HEK293T (cell line): ENCODE results near the gene DUSP5.

Experiments
- CTCF ChIA-PET: fragments of 350-600 bp; formaldehyde crosslinking; extraction: SDS; loops from one replicate; lab custom pipeline; 2021; ENCODE audit warnings: antibody characterized with exemption, inconsistent platforms; lab: Yijun Ruan, JAX
- POLR2A ChIA-PET: fragments of 350-600 bp; formaldehyde crosslinking; extraction: SDS; loops from one replicate; lab custom pipeline; 2020; ENCODE audit warnings: antibody characterized with exemption, inconsistent platforms; lab: Yijun Ruan, JAX
- DNase-seq: peaks from one replicate; pipeline ENCODE4 v3.0.0; 2012; ENCODE audit warnings: mixed read lengths; ENCODE audit errors: extremely low spot score
- ARNT ChIP-seq: fragments of 450-650 bp; IDR thresholded peaks from 2 replicates; pipeline ENCODE4 v1.6.1; 2017; ENCODE audit warnings: mild to moderate bottlenecking
- BHLHE40 ChIP-seq: fragments of 450-650 bp; IDR thresholded peaks from 2 replicates; pipeline ENCODE4 v1.6.1; 2016; ENCODE audit warnings: mild to moderate bottlenecking, moderate library complexity, borderline replicate concordance
- CTBP1 ChIP-seq: fragments of 450-650 bp; IDR thresholded peaks from 2 replicates; pipeline ENCODE4 v1.6.1; 2016; ENCODE audit warnings: borderline replicate concordance
- ELF4 ChIP-seq: fragments of 450-650 bp; IDR thresholded peaks from 2 replicates; pipeline ENCODE4 v1.6.1; 2017; ENCODE audit warnings: antibody characterized with exemption
- FOXA1 ChIP-seq: fragments of 450-650 bp; IDR thresholded peaks from 2 replicates; pipeline ENCODE4 v1.6.1; 2016; ENCODE audit warnings: mild to moderate bottlenecking
- FOXK2 ChIP-seq: fragments of 450-650 bp; IDR thresholded peaks from 2 replicates; pipeline ENCODE4 v1.6.1; 2016; ENCODE audit warnings: mild to moderate bottlenecking
- FOXM1 ChIP-seq: fragments of 450-650 bp; IDR thresholded peaks from 2 replicates; pipeline ENCODE4 v1.6.1; 2017; ENCODE audit warnings: mild to moderate bottlenecking, borderline replicate concordance
- HDGF ChIP-seq: fragments of 450-650 bp; IDR thresholded peaks from 2 replicates; pipeline ENCODE4 v1.6.1; 2017; ENCODE audit warnings: antibody characterized with exemption, borderline replicate concordance
- L3MBTL2 ChIP-seq: fragments of 450-650 bp; conservative IDR thresholded peaks from 2 replicates; pipeline ENCODE4 v1.6.1; 2016; ENCODE audit warnings: mild to moderate bottlenecking
- LEF1 ChIP-seq: fragments of 450-650 bp; IDR thresholded peaks from 2 replicates; pipeline ENCODE4 v1.6.1; 2017; ENCODE audit warnings: mild to moderate bottlenecking, borderline replicate concordance
- NFRKB ChIP-seq: fragments of 450-650 bp; IDR thresholded peaks from 2 replicates; pipeline ENCODE4 v1.6.1; 2016; ENCODE audit warnings: mild to moderate bottlenecking, moderate library complexity
- PKNOX1 ChIP-seq: fragments of 450-650 bp; IDR thresholded peaks from 2 replicates; pipeline ENCODE4 v1.6.1; 2016
- SP1 ChIP-seq: fragments of 450-650 bp; IDR thresholded peaks from 2 replicates; pipeline ENCODE4 v1.6.1; 2017
- SUZ12 ChIP-seq: fragments of 450-650 bp; IDR thresholded peaks from 2 replicates; pipeline ENCODE4 v1.6.1; 2016; ENCODE audit warnings: mild to moderate bottlenecking
- TARDBP ChIP-seq: fragments of 450-650 bp; IDR thresholded peaks from 2 replicates; pipeline ENCODE4 v1.6.1; 2016
- ZNF384 ChIP-seq: fragments of 450-650 bp; IDR thresholded peaks from 2 replicates; pipeline ENCODE4 v1.6.1; 2016

The DUSP5 gene

DNA sequence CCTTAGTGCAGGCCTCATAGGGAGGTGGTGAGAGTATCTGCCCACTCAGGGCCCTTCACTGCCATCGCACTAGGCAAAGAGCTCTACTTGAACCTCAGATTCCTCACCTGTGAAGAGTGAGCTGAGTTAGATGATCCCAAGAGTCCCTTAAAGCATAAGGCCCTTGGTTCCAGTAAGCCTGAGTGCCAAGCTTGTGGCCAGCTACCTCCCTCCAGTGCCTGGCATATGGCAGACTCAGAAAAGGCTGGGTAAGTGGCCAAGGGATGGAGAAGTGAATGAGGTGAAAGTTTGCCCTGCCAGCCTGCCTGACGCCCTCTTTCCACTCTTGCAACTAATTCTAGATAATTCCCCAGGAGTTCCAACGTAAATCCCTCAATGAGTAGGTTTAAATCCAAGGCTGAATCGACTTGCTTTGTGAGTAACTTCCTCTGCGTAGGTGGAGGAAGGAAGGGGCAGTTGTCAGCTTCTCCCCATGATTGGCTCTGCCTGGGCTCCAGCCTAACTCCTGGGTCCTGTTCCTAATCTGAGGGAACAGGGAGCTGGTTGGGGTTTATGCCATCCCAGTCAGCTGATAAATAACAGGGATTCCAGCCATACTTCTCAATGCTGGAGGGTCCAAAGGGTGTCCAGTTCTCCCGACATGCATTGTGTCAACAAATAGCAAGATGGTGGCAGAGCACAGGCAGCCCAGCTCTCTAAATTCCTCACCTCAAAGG, 14.2 kb downstream of the DUSP5 start:
- no peak for TF ChIP-seq ARNT
- no peak for TF ChIP-seq FOXM1
- TF ChIP-seq HDGF, result no peak
- TF ChIP-seq FOXA1, result no peak
- no peak for TF ChIP-seq CTBP1
- TF ChIP-seq FOXK2, result no peak
- no peak for TF ChIP-seq SP1
- TF ChIP-seq TARDBP, result no peak
- TF ChIP-seq BHLHE40, result no peak
- TF ChIP-seq NFRKB, result no peak
- TF ChIP-seq LEF1, result no peak
- no peak for TF ChIP-seq L3MBTL2
- no peak for TF ChIP-seq PKNOX1
- no peak for TF ChIP-seq ELF4
- no peak for TF ChIP-seq SUZ12
- no peak for DNase-seq
- CTCF ChIA-PET, result interaction anchor here (1.8 kb wide), 1 partner anchor 11 kb away, joined by 4 read pairs; no protein-coding TSS in a partner anchor
- POLR2A ChIA-PET, result interaction anchor here (2.2 kb wide), 1 partner anchor 10 kb away, joined by 6 read pairs; no protein-coding TSS in a partner anchor

DNA sequence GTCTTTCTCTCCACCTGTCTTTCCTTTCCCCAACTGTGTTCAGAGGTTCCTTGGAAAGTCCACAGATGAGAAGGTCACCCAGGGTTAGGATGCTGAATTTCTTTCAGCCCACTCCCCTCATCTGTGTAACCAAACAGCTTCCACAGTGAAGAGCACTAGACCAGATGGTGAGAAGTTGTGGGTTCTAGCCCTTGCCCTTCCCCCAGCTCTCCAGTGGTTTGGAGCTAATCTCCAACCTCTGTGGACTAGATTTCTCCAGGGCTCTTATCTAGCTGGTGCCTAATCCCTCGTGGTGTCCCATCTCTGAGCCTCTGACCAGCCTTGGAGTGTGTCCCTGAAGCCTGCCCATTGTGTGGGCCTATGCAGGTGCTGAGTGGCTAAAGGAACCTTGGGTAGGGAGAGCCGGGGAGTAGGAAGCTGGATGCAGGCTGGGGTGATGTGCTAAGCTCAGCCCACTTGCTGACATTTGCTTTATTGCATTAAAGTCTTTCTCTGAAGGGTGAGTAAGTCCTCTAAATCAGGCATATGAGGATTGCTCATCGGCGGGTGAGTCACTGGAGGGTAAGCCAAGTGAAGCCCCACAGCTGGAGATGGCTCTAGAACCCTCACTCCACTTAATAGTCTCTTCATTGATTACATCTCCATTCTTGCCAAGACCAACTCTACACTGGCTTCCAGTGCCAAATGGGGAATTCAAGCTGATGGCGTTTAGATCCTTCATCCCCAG, 14.9 kb downstream of the DUSP5 start:
- ChIA-PET CTCF (interaction anchor here (0.6 to 1.8 kb wide), 3 partner anchors 12 to 159 kb away, joined by 3 to 7 read pairs (median 4); no protein-coding TSS in a partner anchor), POLR2A (interaction anchor here (2.2 kb wide), 1 partner anchor 11 kb away, joined by 6 read pairs; no protein-coding TSS in a partner anchor)
- no peak for TF ChIP-seq SUZ12
- no peak for TF ChIP-seq FOXM1
- no peak for TF ChIP-seq ZNF384
- TF ChIP-seq LEF1, result no peak
- no peak for TF ChIP-seq ARNT
- no peak for TF ChIP-seq HDGF
- TF ChIP-seq NFRKB, result no peak
- TF ChIP-seq L3MBTL2, result no peak
- no peak for TF ChIP-seq ELF4
- TF ChIP-seq SP1, result no peak
- no peak for TF ChIP-seq FOXK2
- no peak for TF ChIP-seq CTBP1
- TF ChIP-seq BHLHE40, result no peak
- no peak for TF ChIP-seq PKNOX1
- DNase-seq, result no peak

DNA sequence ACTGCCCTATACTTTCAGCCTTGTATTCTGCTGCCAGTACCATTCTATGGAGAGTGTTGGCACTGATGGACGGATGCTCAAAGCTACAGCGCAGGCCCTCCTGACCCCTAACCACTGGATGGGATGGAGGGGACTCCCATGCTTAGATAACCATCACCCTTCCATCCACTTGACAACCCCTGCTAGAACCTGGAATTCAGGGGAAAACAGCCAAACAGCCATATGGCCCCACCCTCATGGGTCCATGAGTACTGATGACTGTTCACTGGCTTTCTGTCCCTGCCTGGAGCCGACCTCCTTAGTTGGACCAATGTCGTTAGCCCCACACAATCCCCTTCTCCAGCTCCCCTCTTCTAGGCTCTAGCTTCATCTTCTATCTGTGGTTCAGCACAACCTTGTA, 16.2 kb downstream of the DUSP5 start:
- no peak for TF ChIP-seq ELF4
- TF ChIP-seq FOXM1, result no peak
- no peak for TF ChIP-seq NFRKB
- TF ChIP-seq PKNOX1, result no peak
- TF ChIP-seq FOXK2, result no peak
- TF ChIP-seq L3MBTL2, result no peak
- TF ChIP-seq ZNF384, result no peak
- DNase-seq, result no peak
- ChIA-PET POLR2A (no interaction called here), CTCF (interaction anchor here (1.8 kb wide), 1 partner anchor 13 kb away, joined by 4 read pairs; no protein-coding TSS in a partner anchor)

GRCh38 chr10:110514848-110515247, 17.1 kb downstream of the DUSP5 start:
- ChIA-PET CTCF (no interaction called here), POLR2A (interaction anchor here (1.0 kb wide), 1 partner anchor 9 kb away, joined by 3 read pairs; no protein-coding TSS in a partner anchor)
- no peak for DNase-seq
- no peak for TF ChIP-seq L3MBTL2
- TF ChIP-seq ARNT, result no peak
- TF ChIP-seq ELF4, result no peak
- no peak for TF ChIP-seq FOXM1
- TF ChIP-seq HDGF, result no peak

- POLR2A ChIA-PET, result no interaction called here
- DNase-seq, result no peak
- CTCF ChIA-PET, result no interaction called here
- TF ChIP-seq ELF4, result no peak
These were observed 19.2 kb downstream of the DUSP5 start for GRCh38 chr10:110516815-110517492.
